MM.1S (cell line): ENCODE measurements around the gene EIF4G2.

ENCODE experiments used
- DNase-seq: peaks from one replicate; pipeline ENCODE4 v3.0.0-alpha.2; 2015
- H2AFZ ChIP-seq: fragments of 300-600 bp; sonication (generic); 2 replicates; pipeline ENCODE4 v1.6.0; 2016; ENCODE audit warnings: antibody characterized with exemption, low read length
- H3F3A ChIP-seq: fragments of 300-600 bp; sonication (generic); 2 replicates; pipeline ENCODE4 v1.6.1; 2016; ENCODE audit warnings: mild to moderate bottlenecking, antibody characterized with exemption, low read length, moderate library complexity, mixed read lengths; ENCODE audit not compliant: insufficient read depth
- H3K27ac ChIP-seq: fragments of 300-600 bp; sonication (generic); 2 replicates; pipeline ENCODE4 v1.5.1; 2016; ENCODE audit warnings: mild to moderate bottlenecking, low read length
- H3K27me3 ChIP-seq: fragments of 300-600 bp; sonication (generic); replicated peaks from 2 replicates; pipeline ENCODE4 v1.6.0; 2016; ENCODE audit warnings: low read length; ENCODE audit not compliant: insufficient read depth
- H3K36me3 ChIP-seq: fragments of 300-600 bp; sonication (generic); replicated peaks from 2 replicates; pipeline ENCODE4 v1.6.1; 2016; ENCODE audit warnings: mild to moderate bottlenecking, low read length, mixed read lengths; ENCODE audit not compliant: insufficient read depth
- H3K4me1 ChIP-seq: fragments of 300-600 bp; sonication (generic); 2 replicates; pipeline ENCODE4 v1.6.1; 2016; ENCODE audit warnings: low read length, mixed read lengths
- H3K4me2 ChIP-seq: fragments of 300-600 bp; sonication (generic); 2 replicates; pipeline ENCODE4 v1.6.0; 2016; ENCODE audit warnings: low read depth, low read length
- H3K4me3 ChIP-seq: fragments of 300-600 bp; sonication (generic); 2 replicates; pipeline ENCODE4 v1.5.1; 2016; ENCODE audit warnings: low read length, mixed read lengths
- H3K79me2 ChIP-seq: fragments of 300-600 bp; sonication (generic); 2 replicates; pipeline ENCODE4 v1.6.1; 2016; ENCODE audit warnings: mixed run types, low read length, mixed read lengths
- H3K9ac ChIP-seq: fragments of 300-600 bp; sonication (generic); 2 replicates; pipeline ENCODE4 v1.6.1; 2016; ENCODE audit warnings: low read length, mixed read lengths
- H3K9me2 ChIP-seq: fragments of 300-600 bp; sonication (generic); replicated peaks from 2 replicates; pipeline ENCODE4 v1.6.1; 2016; ENCODE audit warnings: mild to moderate bottlenecking, low read length, mixed read lengths; ENCODE audit not compliant: insufficient read depth
- H3K9me3 ChIP-seq: fragments of 300-600 bp; sonication (generic); replicated peaks from 2 replicates; pipeline ENCODE4 v1.6.1; 2016; ENCODE audit warnings: mild to moderate bottlenecking, low read length, mixed read lengths; ENCODE audit not compliant: insufficient read depth
- H4K20me1 ChIP-seq: fragments of 300-600 bp; sonication (generic); 2 replicates; pipeline ENCODE4 v1.6.1; 2016; ENCODE audit warnings: mild to moderate bottlenecking, low read length, moderate library complexity, mixed read lengths; ENCODE audit not compliant: insufficient read depth
- CTCF ChIP-seq: fragments of 300-600 bp; sonication (generic); IDR thresholded peaks from 2 replicates; pipeline ENCODE4 v1.5.1; 2016; ENCODE audit warnings: antibody characterized with exemption, low read length, mixed read lengths
- EZH2 ChIP-seq: fragments of 300-600 bp; sonication (generic); optimal IDR thresholded peaks from 2 replicates; pipeline ENCODE3; 2017; ENCODE audit warnings: low read depth, mild to moderate bottlenecking, antibody characterized with exemption, low read length, mixed read lengths
- EZH2phosphoT487 ChIP-seq: fragments of 300-600 bp; sonication (generic); IDR thresholded peaks from 2 replicates; pipeline ENCODE4 v1.6.1; 2018; ENCODE audit warnings: antibody characterized with exemption, low read length

Gene EIF4G2

GRCh38 chr11:10809373-10810160, 841 bp upstream of the EIF4G2 start:
- no peaks in the 10 kb centered on the region for H3K27me3 ChIP-seq
- peak; percentile 34 for DNase-seq
- H2AFZ ChIP-seq: peak overlapping the region; percentile 97
- no peak for TF ChIP-seq EZH2
- no peak for TF ChIP-seq CTCF
- TF ChIP-seq EZH2phosphoT487: no peak
- peaks cover 20% of the 10 kb centered on the region for H3K36me3 ChIP-seq
- H3K4me3 ChIP-seq: peak overlapping the region; percentile 78
- no peaks in the 10 kb centered on the region for H3K9me3 ChIP-seq
- H3K4me2 ChIP-seq: peak overlapping the region; percentile 97
- H4K20me1 ChIP-seq: no peaks in the 10 kb centered on the region; the same call in 1 of the 2 replicates
- H3K79me2 ChIP-seq: peaks cover 38% of the 10 kb centered on the region
- peaks cover 19% of the 10 kb centered on the region for H3K4me1 ChIP-seq
- H3K9ac ChIP-seq: peak overlapping the region; percentile 97
- H3K9me2 ChIP-seq: no peaks in the 10 kb centered on the region
- peaks cover 13% of the 10 kb centered on the region for H3F3A ChIP-seq
- H3K27ac ChIP-seq: peak overlapping the region; percentile 93; the same call in 1 of the 2 replicates

DNA sequence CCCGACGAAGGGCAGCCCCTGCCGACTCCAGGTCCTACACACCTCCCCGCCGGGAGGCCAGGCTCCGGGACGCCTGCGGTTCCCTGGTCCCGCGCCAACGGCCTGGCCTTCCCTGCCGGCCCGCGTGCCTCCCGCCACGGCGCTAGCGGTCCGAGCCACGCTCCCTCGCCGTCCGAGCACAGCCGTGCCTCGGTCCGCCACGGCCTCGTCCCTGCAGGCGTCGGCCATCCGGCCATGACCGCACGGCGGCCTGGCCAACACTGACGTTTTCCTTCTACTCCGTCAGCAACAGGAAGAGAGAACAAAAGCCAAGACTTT, 532 bp downstream of the EIF4G2 start:
- H3K4me2 ChIP-seq: peak overlapping the region; percentile 84; the same call in 1 of the 2 replicates
- H3K9me2 ChIP-seq: no peaks in the 10 kb centered on the region
- TF ChIP-seq CTCF (no peak), EZH2phosphoT487 (no peak), EZH2 (no peak)
- DNase-seq: no peak
- H3K9me3 ChIP-seq: no peaks in the 10 kb centered on the region
- H3K27me3 ChIP-seq: no peaks in the 10 kb centered on the region
- peaks cover 23% of the 10 kb centered on the region for H3F3A ChIP-seq
- peaks cover 19% of the 10 kb centered on the region for H3K4me1 ChIP-seq
- peak overlapping the region; percentile 97 for H3K9ac ChIP-seq
- H3K4me3 ChIP-seq: peak overlapping the region; percentile 96
- H4K20me1 ChIP-seq: no peaks in the 10 kb centered on the region; the same call in 1 of the 2 replicates
- peaks cover 52% of the 10 kb centered on the region for H3K79me2 ChIP-seq
- H3K27ac ChIP-seq: peak overlapping the region; percentile 93
- peak overlapping the region; percentile 62 for H2AFZ ChIP-seq
- H3K36me3 ChIP-seq: peaks cover 33% of the 10 kb centered on the region

GRCh38 chr11:10807493-10808234, 1.1 kb downstream of the EIF4G2 start:
- Histone ChIP-seq H3K27me3 (no peaks in the 10 kb centered on the region), H3F3A (peaks cover 23% of the 10 kb centered on the region), H3K4me3 (peak overlapping the region; percentile 96), H3K27ac (peak overlapping the region; percentile 93), H3K4me1 (peaks cover 19% of the 10 kb centered on the region), H3K79me2 (peaks cover 53% of the 10 kb centered on the region), H3K9me2 (no peaks in the 10 kb centered on the region), H3K9ac (peak overlapping the region; percentile 97), H2AFZ (peak overlapping the region; percentile 62; the same call in 1 of the 2 replicates), H3K36me3 (peaks cover 36% of the 10 kb centered on the region), H3K9me3 (no peaks in the 10 kb centered on the region), H4K20me1 (no peaks in the 10 kb centered on the region; the same call in 1 of the 2 replicates), H3K4me2 (peak overlapping the region; percentile 84)
- TF ChIP-seq EZH2phosphoT487: no peak
- TF ChIP-seq CTCF: no peak
- no peak for TF ChIP-seq EZH2
- DNase-seq: peak; percentile 27
